SK-N-MC (cell line): ENCODE measurements around the gene PTGES3.
"Not testable (repeated sequence)": the region's sequence is repeated elsewhere in the genome, so short reads cannot be mapped to it uniquely, and the experiment has no call there.

ENCODE experiments used
- EZH2 ChIP-seq: fragments of 200-600 bp; sonication (generic); IDR thresholded peaks from one replicate; pipeline ENCODE4 v1.6.1; 2017; ENCODE audit warnings: antibody characterized with exemption
- FOXP2 ChIP-seq: optimal IDR thresholded peaks from 2 replicates; pipeline ENCODE3; 2011; ENCODE audit warnings: mild to moderate bottlenecking, moderate library complexity; ENCODE audit not compliant: insufficient read depth; ENCODE audit errors: extremely low read length, control extremely low read depth
- POLR2AphosphoS5 ChIP-seq: IDR thresholded peaks from 2 replicates; pipeline ENCODE4 v1.6.1; 2012; ENCODE audit warnings: mild to moderate bottlenecking, low read depth, low read length, borderline replicate concordance

GRCh38 chr12:56653781-56654180 is 34.3 kb downstream of the PTGES3 start:
- not testable (repeated sequence) for TF ChIP-seq POLR2AphosphoS5, EZH2, FOXP2
